ENCODE results near the gene PPP2R5E.
A peak's percentile ranks its signal among the peaks of the same experiment; 100 is the strongest.
"Not testable (repeated sequence)": the region's sequence is repeated elsewhere in the genome, so short reads cannot be mapped to it uniquely, and the experiment has no call there.

The PPP2R5E gene

DNA sequence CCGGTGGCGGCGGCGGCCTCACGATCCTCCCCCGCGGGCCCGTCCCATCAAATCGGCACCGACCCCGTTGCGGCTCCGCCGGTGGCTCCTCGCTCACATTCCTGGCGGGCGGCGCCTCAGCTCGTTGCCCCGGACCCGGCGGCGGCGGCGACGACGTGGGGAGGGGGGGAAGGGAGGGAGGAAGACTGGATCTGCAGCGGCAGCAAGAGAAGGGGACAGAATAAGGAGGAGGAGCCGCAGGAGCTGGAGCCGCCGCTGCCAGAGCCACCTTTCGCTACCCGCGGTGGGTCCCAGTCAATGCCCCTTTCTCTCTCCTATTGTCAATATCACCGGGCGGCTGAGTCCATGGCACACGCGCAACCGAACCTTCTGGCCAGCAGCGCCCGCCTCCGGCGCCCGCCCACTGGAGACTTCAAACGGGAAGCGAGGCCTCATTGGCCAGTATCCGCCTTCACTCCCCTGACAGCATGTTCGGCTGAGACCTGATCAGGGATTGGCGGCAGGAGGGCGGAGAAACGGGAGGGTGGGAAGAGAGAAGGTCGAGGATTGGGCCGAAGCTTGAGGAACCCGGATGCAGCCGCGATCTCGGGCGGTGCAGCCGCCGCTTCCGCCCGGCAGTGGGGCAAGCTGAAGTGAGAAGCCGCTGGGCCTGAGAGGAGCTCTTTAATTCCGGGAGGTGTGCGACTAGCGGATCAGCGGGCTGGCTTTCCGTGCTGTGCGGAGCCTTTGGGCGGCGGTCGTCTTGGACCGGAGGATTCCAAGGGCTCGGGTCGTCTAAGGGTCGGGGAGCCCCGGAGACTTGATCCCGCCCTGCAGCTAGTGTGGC lies at the start of gene PPP2R5E:
PPP2R5E (minus strand) TSS at position 378 of the 826 bp plus-strand sequence. CDS start 3,692 bp downstream, outside the sequence.
- DNase-seq, result peak; percentile 98

DNA sequence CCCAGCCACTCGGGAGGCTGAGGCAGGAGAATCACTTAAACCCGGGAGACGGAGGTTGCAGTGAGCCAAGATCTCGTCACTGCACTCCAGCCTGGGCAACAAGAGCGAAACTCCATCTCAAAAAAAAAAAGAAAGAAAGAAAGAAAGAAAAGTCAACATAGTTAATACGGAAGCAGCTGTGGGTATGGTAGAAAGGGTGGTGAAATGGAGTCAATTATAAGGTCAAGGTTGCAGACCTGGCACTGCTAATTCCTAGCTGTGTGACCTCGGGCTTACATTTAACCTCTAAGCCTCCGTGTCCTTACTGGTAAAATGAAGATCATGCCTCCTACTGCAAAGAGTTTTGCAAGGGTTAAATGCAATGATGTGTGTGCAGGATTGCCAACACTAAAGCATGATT lies 39.9 kb upstream of the PPP2R5E start:
- DNase-seq, result not testable (repeated sequence)

DNA sequence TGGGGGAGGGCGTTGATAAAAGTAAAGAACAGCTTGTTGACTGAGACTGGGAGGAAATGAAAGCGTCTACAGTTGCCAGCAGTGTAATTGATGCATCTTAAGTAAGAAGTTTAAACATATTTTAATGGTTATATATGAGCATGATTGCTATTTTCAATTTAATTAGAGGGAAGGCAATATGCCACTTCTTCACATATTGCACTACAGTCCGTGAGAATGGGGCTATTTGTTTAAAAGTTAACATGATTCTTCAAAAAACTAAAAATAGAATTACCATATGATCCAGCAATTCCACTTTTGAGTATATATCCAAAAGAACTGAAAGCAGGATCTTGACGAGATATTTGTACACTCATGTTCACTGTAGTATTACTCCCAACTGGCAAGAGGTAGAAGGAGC lies 38.3 kb upstream of the PPP2R5E start:
- no peak for DNase-seq

DNA sequence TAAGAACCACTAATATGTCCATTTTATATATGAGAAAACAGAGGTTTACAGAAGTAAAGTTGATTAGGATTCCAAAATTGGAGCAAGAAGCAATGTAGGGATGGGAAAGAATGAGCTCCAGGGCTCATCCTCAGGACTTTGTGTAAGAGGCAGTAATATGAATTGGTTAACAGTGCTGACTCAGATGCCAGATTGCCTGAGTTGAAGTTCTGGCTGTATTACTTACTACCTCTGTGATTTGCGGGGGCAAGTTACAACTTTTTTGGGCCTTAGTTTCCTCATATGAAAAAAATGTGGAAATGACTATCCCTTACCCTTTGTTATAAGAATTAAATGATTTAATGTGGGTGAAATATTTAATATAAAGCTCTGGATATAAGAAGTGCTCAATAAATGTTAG lies 35.1 kb upstream of the PPP2R5E start:
- DNase-seq, result no peak

DNA sequence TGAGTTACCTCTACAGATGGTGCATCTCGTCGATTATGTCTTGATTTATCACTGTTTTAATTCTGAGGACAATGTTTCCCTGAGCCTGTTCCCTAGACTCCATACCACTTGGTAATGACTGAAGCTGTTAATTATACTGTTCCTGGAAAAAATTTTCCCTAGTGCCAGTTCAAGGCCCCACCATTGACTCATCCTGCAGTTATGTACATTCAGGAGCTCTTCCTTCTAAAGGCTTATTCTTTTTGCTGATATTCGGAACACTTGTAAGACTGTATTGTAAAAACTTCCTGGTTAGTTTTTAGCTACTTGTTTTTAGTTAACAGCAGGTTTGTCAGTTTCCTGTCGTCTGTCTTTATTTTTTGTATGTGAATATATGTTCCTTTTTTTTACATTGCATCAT lies 30.4 kb upstream of the PPP2R5E start:
- no peak for DNase-seq

DNA sequence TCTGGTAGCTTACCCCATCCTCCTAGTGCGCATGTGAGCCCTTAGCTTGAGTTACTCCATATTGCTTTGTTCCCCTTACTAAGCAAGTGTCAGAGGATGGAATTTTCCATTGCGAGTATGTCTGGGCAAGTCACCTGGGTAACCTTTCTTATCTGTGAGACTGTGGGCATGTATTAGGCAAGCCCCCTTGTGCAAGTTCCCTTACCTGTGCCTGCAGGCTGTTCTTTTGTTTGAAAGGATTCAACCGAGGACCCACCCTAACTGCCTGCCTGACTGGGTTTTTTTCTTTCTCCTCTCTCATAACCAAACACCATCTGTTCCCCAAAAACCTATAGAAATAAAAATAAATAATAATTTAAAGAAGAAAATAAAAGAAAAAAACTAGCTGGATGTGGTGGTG lies 22.3 kb upstream of the PPP2R5E start:
- DNase-seq, result no peak

DNA sequence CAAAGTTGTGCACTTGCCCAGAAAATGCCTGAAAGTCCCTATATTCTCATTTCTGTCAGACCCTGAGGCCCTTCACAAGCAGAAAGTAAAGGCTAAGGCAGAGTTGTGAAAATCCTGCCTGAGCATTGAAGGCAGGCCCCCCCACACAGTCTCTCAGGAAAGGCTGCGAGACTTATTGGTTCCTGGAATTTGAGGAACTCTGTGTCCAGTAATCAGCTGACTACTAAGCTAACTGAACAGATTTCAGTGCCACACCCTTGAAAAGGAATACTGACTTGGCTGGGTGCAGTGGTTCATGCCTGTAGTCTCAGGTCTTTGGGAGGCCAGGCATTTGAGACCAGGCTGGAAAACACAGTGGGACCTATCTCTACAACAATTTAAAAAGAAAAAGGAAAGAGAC lies 21.1 kb upstream of the PPP2R5E start:
- no peak for DNase-seq

DNA sequence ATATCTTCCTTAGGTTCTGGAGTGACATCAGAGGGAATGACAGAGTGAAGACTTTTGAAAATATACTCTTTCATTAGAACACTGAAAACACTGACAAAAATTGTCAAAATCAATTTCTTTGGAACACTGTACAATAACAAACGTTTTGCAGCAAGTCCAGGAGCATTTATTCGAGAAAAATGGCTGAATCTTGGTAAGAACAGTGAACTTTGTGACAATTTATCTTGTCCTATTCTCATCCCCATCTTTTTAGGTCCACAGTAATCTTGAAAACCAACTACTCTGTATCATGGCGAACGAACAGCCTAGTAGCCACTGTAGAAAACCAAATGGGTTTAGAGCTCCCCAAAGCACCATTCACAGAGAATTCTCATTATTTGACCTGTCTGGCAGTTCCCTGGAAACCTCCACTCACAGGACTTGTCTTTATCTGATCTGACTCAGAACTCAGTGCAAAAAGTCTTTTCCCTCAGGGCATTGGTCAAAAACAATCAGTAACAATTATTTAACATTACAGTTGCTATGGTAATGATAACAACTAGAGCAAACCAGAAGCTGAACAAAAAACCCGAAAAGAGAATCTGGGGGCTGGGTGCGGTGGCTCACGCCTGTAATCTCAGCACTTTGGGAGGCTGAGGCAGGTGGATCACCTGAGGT lies 20.3 kb upstream of the PPP2R5E start:
- no peak for DNase-seq

DNA sequence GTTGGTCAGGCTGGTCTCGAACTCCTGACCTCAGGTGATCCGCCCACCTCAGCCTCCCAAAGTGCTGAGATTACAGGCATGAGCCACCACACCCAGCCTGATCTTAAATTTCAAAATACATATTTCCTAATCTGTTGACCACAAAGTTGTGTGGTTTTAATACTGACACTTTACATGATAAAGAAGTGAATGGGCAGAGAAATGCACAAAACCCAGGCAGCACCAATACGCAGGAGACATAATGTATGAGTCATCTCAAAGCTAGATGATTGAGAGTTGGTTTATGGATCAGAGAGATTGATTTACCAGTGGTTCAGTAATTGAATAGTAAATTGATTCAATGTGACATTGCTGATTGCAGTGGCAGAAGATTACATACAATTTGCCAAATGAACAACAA lies 19.2 kb upstream of the PPP2R5E start:
- no peak for DNase-seq

DNA sequence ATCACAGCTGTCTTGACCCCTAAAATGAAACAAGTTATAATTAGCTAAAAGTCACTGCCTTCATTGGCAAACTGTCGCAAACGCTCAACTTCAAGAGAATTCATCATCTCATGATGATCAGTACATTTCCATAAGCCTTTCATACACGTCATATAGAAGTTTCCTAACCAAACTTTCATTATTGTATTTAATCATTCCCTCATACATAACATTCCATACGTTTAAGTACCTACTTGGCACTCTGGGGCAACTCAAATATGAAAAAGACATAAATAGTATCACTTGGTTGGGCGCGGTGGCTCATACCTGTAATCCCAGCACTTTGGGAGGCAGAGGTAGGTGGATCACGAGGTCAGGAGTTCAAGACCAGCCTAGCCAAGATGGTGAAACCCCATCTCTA lies 12.4 kb upstream of the PPP2R5E start:
- DNase-seq, result no peak

DNA sequence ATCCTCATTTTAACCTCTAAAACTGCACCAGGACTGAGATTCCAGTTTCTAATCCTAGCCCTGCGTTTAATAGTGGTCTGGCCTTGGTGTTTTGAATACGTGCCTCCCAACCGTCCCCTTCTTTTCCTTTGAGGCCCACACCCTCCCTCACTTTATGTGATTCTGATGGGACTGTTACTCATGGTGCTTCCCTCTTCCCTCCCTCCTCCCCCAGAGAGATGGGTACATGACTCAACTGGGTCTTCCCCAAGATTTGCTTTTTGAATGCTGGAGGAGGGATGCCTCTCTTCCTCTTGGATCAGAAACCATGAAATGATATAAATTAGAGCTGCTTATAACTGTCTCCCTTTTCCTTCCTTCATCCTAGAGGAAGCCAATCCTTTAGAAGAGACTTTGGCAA lies 8.2 kb upstream of the PPP2R5E start:
- no peak for DNase-seq

DNA sequence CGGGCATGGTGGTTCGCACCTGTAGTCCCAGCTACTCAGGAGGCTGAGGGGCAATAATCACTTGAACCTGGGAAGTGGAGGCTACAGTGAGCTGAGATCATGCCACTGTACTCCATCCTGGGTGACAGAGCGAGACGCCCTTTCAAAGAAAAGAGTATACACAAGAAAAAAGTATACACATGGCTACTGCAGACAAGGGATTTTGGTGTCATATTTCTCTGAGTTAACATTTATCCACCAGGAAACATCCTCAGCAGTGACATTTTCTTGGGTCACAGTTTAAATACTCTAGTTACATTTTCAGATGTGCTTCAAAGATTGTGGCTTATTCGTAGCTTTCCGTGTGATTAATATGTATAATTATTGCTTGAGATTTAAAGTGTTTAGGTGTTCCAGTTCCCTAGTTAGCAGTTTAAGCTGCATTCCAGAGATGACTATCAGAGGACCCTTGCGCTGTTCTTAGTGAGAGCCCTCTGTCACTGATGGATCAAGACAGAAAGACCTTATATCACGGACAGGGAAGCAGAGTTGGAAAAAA lies 4.7 kb upstream of the PPP2R5E start:
- peak; percentile 18 for DNase-seq

DNA sequence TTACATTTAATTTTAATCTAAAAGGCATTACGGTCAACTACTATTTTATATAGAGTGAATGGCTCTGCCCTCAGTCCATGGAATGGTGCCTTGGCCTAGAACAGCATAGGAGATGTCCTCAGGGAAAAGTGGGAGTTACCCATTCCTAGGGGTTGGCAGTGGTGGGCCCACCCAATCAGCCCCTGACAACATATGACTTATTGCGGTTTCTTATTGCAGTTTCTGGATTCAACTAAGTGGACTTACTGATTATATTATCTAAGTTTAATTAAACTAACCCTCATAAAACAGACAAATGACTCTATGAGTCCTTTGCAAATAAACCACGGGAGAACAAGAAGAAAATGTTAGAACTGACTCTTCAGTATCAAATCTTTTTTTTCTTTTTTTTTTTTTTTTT lies 2.3 kb upstream of the PPP2R5E start:
- DNase-seq, result no peak

DNA sequence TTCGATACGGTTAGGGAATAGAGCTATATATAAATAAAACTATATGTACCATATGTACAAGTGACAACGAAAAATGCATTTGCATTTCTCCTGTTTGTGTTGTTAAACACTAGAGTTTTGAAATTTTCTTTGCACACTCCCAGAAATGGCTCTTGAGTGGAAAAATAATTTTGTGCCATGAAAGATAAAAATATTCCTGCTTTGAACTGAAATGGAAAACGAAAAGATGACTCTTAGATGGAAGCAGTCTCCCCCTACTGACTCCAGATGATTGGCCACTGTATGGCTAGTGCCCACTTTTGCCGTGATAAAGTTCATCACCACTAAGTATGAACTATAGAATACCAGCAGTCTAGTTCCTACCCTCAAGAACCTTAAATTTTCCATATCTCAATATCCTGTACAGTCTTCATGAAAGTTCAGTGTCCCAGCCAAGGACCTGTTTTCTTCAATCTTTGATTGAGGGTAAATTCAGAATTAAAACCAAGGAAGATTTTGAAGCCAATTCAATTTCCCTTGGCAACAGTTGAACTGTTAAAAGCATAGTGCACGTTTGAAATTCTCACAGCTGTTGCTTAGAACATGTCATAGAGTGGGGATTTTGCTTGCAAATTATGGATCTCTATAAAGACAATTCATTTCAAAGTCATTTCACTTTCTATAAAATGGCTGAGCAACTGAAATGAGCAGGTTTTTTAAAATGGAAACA lies 1.6 kb upstream of the PPP2R5E start:
- no peak for DNase-seq

DNA sequence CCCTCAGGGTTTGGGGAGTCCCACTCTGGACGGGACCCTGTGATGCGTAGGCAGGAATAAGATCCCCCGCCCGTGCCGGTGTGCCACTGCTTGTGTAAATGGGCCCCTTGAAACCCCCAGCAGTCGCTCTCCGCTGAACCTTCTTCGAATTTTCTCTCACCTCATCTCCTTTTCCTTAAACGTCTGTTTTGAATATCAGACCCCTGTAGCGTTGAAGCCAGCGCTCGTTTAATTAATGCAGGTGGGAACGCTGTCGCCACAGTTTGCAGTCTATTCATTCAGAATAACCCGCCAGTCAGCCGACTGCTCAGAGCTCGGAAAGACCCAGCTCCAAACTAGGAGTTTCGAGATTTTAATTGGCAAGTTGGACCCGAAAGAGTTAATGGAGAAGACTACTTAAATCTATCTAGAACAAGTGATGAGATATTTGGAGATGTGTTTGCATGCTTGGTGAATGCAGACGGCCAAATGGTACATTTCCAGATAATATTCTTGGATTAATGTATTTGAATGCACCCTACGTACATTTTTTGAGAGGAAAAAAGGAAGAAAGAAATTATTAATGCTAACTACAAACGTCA lies 739 bp upstream of the PPP2R5E start:
- peak; percentile 39 for DNase-seq

DNA sequence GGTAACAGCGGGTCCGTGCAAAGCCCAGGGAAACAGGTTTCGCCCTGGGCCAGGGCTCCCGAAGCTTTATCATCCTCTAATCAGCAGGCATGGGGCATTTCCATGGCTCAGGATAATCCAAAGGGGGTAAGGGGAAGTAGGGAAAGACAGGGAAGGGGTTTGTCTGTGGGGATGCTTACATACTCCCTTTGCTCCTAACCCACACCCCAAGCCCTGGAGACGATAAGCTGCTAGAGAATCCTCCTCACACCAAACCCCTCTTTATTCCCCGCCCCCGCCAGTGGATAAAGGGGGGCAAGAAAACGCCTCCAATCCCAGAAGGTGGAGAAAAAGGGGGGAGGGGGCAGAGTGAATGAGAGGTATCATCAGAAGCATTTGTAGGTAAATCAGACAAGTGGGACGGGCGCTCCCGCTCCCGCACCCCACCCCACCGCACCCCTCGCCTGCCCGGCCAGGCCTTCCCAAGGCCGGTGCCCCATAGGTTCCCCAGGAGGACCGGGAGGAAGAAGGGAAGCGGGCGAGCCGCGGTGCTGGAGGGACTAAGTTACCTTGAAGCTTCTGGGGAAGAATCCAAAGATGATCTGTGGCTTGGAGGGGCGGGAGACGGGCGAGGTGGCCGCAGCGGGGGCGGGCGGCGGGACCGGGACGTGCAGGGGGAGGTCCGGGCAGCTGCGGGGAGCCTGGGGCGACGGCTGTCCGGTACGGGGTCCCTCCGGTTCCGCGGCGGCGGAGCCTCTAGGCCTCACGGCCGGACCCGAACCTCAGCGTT lies 762 bp downstream of the PPP2R5E start:
- peak; percentile 46 for DNase-seq

DNA sequence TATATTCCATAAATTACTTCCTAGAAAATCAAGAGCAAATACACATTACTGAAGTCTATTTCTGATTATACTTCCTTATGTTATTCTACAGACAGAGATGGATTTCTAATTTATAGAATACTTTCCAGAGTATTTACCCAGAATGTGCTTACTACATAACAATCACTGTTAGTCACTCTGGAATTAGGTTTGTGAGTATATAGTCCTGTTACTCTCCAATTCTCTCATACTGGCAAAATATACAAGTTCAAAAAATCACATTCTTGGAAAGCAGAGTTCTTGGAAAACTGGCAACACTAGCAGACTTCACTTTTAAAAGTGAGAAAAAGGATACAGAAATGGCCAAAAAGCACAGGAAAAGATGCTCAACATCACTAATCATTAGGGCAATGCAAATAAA lies 7.3 kb downstream of the PPP2R5E start:
- no peak for DNase-seq

DNA sequence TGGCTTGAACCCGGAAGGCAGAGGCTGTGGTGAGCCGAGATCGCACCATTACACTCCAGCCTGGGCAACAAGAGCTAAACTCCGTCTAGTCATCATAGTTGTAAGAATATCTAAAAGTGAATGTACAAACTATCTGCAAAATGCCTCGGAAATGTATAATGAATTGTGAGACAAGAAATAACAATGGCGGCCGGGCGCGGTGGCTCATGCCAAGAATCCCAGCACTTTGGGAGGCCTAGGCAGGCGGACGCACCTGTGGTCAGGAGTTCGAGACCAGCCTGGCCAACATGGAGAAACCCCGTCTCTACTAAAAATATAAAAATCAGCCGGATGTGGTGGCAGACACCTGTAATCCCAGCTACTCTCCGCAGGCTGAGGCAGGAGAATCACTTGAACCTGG lies 9.7 kb downstream of the PPP2R5E start:
- DNase-seq, result no peak

DNA sequence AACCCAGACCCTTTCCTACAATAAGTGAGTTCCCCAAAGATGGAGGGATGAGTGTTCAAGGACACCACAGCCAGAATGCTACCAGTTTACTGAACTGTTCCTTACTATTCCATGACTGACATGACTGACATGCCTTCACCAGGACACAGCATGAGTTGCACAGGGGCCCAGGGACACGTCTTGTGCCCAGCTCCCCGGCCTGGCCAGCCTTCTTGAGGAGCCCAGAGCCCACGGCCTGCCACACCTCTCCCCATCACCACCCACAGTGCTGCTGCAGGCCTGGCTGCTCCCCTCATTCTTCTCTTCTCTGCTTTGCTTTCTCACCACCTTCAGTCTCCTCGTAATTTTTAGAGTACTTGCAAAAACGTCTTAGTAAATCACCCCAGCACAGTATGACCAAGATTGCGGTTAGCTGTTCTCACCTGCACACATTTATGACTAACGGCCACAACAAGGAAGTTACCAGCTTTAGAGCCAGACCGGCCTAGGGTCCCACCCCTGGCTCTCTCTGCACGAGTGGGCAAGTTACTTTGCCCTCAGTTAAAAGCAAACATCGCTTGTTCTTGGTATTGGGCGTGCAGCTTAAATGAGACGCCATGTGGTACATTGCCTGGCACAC lies 18.5 kb downstream of the PPP2R5E start:
- no peak for DNase-seq

DNA sequence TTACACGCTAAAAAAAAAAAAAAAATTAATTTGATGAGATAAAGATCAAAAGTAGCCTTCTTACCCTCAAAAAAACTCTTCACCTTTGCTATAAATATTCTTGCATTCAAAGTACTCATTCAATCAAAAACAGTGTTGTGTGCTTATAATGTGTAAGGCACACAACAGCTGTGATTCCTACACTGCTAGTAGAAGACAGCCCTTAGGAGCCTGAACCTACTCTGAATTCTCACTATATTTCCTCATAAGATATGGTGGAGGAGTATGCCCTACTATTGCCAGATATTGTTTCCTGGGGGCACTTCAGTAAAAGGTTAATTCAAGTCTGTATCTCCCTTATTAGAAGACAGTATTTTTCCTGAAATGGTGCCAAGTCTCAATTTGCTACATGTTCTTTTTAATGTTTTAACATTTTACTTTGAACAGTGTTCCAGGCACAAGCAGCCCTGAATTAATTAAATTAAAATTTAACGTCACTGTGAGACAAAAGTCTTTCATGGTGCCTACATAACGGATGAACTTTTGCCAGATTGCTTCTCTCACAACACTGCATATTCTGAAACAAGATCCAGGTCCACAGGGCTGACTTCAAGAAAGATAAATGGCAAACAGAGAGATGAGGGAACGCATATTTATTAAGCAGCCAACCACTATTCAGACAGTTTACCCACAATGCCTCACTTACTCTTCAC lies 19.3 kb downstream of the PPP2R5E start:
- no peak for DNase-seq

DNA sequence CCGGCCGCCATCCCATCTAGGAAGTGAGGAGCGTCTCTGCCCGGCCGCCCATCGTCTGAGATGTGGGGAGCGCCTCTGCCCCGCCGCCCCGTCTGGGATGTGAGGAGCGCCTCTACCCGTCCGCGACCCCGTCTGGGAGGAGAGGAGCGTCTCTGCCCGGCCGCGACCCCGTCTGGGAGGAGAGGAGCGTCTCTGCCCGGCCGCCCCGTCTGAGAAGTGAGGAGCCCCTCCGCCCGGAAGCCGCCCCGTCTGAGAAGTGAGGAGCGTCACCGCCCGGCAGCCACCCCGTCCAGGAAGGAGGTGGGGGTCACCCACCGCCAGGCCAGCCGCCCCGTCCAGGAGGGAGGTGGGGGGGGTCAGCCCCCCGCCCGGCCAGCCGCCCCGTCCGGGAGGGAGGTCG lies 20.7 kb downstream of the PPP2R5E start:
- not testable (repeated sequence) for DNase-seq

Measured in DMS53 (cell line).